Measurements from ENCODE around the gene MAP6.

Gene MAP6

GRCh38 chr11:75547177-75547576 is 121.7 kb downstream of the MAP6 start:
- DNase-seq: no peak

- DNase-seq: no peak
Measured at GRCh38 chr11:75543806-75544205, 125.0 kb downstream of the MAP6 start.

- no peak for DNase-seq
Measured at GRCh38 chr11:75542088-75542438, 126.8 kb downstream of the MAP6 start.

GRCh38 chr11:75541193-75542087 is 127.4 kb downstream of the MAP6 start:
- DNase-seq: no peak

- no peak for DNase-seq
Measured at GRCh38 chr11:75539459-75540334, 129.1 kb downstream of the MAP6 start.

- DNase-seq: no peak
Measured at GRCh38 chr11:75538150-75538942, 130.5 kb downstream of the MAP6 start.

- DNase-seq: no peak
Measured at GRCh38 chr11:75537740-75538139, 131.1 kb downstream of the MAP6 start.

Data from NCI-H748 treated with DMSO at 0.1 percent for 48 hours (cell line).